Left colon (tissue), 2 donors: ENCODE measurements around the gene RTRAF. TPM values are rescaled to one million over a fixed set of nuclear protein-coding genes. Genes with fewer than 3 reads are reported as not detected.

ENCODE experiments used
- total RNA-seq, 2 donors: library from RNA; stranded (reverse); fragmentation: NEBNext Ultra II Directional; extraction: Animal tissue kit (Norgen Biotek cat#: 25700); gene quantifications; one replicate each; pipeline ENCODE4 v1.2.1, GENCODE V29; 2021
- donor health status: DM: no; HTN: no; CAD: no.
- donor health status: DM: yes; HTN: yes; CAD: no.

The RTRAF gene
- total RNA-seq, 2 donors from 2014 or later: 119 to 136 TPM

Other genes with a start within 250 kb of the RTRAF start
- 10 to 100 TPM in 1 of 2 donors, 1 to 10 TPM in 1; 8.1 to 21.9 TPM for gene GNG2, start 128.9 kb upstream of the RTRAF start, total RNA-seq
- 10 to 100 TPM; 15.5 to 24.9 TPM for gene NID2, start 79.5 kb downstream of the RTRAF start, total RNA-seq